GM19193 (cell line): Measurements from ENCODE around the gene CSNK1G2.

ENCODE experiments used
- POLR2A ChIP-seq: IDR thresholded peaks from 4 replicates; pipeline ENCODE4 v1.6.1; 2011; ENCODE audit not compliant: insufficient read depth, insufficient read length; ENCODE audit errors: extremely low read depth

Gene CSNK1G2

GRCh38 chr19:1953037-1953436, 12.1 kb downstream of the CSNK1G2 start:
- TF ChIP-seq POLR2A: no peak

GRCh38 chr19:1953441-1954094, 12.6 kb downstream of the CSNK1G2 start:
- TF ChIP-seq POLR2A: no peak

GRCh38 chr19:1954532-1954933, 13.6 kb downstream of the CSNK1G2 start:
- no peak for TF ChIP-seq POLR2A

GRCh38 chr19:1955171-1956121, 14.5 kb downstream of the CSNK1G2 start:
- TF ChIP-seq POLR2A: no peak

- no peak for TF ChIP-seq POLR2A
Observed at GRCh38 chr19:1956122-1956494, 15.1 kb downstream of the CSNK1G2 start.

- TF ChIP-seq POLR2A: no peak
Observed at GRCh38 chr19:1956868-1957492, 16.0 kb downstream of the CSNK1G2 start.

GRCh38 chr19:1957562-1958248, 16.7 kb downstream of the CSNK1G2 start:
- TF ChIP-seq POLR2A: no peak

- no peak for TF ChIP-seq POLR2A
Observed at GRCh38 chr19:1959928-1960589, 19.1 kb downstream of the CSNK1G2 start.

- no peak for TF ChIP-seq POLR2A
Observed at GRCh38 chr19:1961000-1961883, 20.3 kb downstream of the CSNK1G2 start.

GRCh38 chr19:1962674-1963073, 21.7 kb downstream of the CSNK1G2 start:
- TF ChIP-seq POLR2A: no peak

GRCh38 chr19:1967087-1967608, 26.2 kb downstream of the CSNK1G2 start:
- TF ChIP-seq POLR2A: no peak

GRCh38 chr19:1968279-1969175, 27.6 kb downstream of the CSNK1G2 start:
- TF ChIP-seq POLR2A: no peak

- TF ChIP-seq POLR2A: no peak
Observed at GRCh38 chr19:1969176-1970002, 28.4 kb downstream of the CSNK1G2 start.
